Measurements from ENCODE around the gene TBCE. TPM values are rescaled to one million over a fixed set of nuclear protein-coding genes. Genes with fewer than 3 reads are reported as not detected.
"Not testable (repeated sequence)": the region's sequence is repeated elsewhere in the genome, so short reads cannot be mapped to it uniquely, and the experiment has no call there.

Gene TBCE
- polyA plus RNA-seq, 3 donors: 39.9 to 57.7 (median 55.4) TPM

DNA sequence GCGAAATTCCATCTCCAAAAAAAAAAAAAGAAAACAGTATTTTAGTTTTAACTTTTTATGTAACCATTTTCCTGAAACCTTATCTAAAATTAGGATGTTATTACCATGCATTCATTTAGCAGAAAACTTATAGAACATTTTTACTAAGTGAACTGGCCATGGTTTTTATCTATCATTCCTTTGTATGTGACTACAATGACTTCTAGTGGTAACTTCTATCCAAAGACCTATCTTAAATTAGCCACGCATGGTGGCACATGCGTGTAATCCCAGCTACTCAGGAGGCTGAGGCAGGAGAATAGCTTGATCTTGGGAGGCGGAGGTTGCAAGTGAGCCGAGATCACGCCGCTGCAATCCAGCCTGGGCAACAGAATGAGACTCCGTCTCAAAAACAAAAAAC is 27.5 kb upstream of the TBCE start:
- no peak for DNase-seq (ENCODE audit: extremely low read depth in 1 of 11, low read depth in 9 of 11, low spot score in 4 of 11)

DNA sequence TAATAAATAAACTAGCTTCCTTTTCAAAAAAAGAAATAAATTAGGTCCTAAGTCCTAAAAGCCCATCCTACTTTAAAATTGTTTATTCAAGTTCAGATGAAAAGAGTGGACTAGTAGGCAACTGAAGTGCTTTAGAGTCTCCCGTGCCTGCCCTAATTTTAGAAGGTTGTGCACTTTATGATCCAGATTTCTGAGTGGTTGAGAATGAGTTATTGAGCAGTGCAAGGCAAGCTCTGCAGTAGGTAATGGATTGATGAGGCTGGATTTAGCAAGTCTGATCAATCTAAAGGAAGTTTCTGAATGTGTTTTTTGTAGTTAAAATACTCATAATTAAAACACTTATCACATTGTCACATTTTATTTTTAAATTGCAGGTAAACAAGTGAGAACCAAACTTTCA is 25.9 kb upstream of the TBCE start:
- DNase-seq (ENCODE audit: extremely low read depth in 1 of 11, low read depth in 9 of 11, low spot score in 4 of 11): no peak

- DNase-seq (ENCODE audit: extremely low read depth in 1 of 11, low read depth in 9 of 11, low spot score in 4 of 11): no peak
Observed at GRCh38 chr1:235342039-235342438, 25.2 kb upstream of the TBCE start.

DNA sequence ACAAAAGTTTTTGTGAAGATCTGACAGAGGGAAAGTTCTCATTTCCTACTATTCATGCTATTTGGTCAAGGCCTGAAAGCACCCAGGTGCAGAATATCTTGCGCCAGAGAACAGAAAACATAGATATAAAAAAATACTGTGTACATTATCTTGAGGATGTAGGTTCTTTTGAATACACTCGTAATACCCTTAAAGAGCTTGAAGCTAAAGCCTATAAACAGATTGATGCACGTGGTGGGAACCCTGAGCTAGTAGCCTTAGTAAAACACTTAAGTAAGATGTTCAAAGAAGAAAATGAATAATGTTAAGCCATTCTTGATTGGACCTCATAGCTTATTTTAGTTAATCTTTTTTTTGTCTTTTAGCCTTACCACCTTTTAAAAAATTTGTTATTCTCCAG is 24.8 kb upstream of the TBCE start:
- DNase-seq (ENCODE audit: extremely low read depth in 1 of 11, low read depth in 9 of 11, low spot score in 4 of 11): no peak

- DNase-seq (ENCODE audit: extremely low read depth in 1 of 11, low read depth in 9 of 11, low spot score in 4 of 11): no peak
Observed at GRCh38 chr1:235343726-235344125, 23.5 kb upstream of the TBCE start.

- no peak for DNase-seq (ENCODE audit: extremely low read depth in 1 of 11, low read depth in 9 of 11, low spot score in 4 of 11)
Observed at GRCh38 chr1:235351441-235351840, 15.8 kb upstream of the TBCE start.

- no peak for DNase-seq (ENCODE audit: extremely low read depth in 1 of 11, low read depth in 9 of 11, low spot score in 4 of 11)
Observed at GRCh38 chr1:235351898-235352297, 15.3 kb upstream of the TBCE start.

- peak in 4 of 11 donors; percentile 1 to 29 (median 12) for DNase-seq (ENCODE audit: extremely low read depth in 1 of 11, low read depth in 9 of 11, low spot score in 4 of 11)
Observed at GRCh38 chr1:235357485-235358373, 9.5 kb upstream of the TBCE start.

DNA sequence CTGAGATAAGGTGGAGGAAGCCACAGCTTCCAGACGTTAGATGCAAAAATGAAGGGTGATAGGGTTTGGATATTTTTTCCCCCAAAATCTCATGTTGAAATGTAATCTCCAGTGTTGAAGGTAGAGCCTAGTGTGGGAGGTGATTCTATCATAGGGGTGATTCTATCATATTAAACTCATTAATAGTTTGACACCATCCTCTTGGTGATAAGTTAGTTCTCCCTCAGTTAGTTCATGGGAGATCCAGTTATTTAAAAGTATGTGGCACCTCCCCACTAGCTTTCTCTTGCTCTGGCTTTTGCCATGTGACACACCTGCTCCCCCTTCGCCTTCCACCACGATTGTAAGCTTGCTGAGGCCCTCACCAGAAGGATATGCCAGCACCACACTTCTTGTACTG is 8.3 kb upstream of the TBCE start:
- DNase-seq (ENCODE audit: extremely low read depth in 1 of 11, low read depth in 9 of 11, low spot score in 4 of 11): no peak

DNA sequence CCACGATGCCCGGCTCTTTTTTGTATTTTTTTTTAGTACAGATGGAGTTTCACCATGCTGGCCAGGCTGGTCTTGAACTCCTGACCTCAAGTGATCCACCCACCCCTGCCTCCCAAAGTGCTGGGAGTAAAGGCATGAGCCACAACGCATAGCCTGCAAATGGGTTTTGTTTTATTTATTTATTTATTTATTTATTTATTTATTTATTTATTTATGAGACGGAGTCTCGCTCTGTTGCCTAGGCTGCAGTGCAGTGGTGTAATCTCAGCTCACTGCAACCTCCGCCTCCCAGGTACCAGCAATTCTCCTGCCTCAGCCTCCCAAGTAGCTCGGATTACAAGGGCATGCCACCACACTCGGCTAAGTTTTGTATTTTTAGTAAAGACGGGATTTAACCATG is 3.0 kb upstream of the TBCE start:
- DNase-seq (ENCODE audit: extremely low read depth in 1 of 11, low read depth in 9 of 11, low spot score in 4 of 11): not testable (repeated sequence)

GRCh38 chr1:235366286-235366685 is 941 bp upstream of the TBCE start:
- no peak for DNase-seq (ENCODE audit: extremely low read depth in 1 of 11, low read depth in 9 of 11, low spot score in 4 of 11)

DNA sequence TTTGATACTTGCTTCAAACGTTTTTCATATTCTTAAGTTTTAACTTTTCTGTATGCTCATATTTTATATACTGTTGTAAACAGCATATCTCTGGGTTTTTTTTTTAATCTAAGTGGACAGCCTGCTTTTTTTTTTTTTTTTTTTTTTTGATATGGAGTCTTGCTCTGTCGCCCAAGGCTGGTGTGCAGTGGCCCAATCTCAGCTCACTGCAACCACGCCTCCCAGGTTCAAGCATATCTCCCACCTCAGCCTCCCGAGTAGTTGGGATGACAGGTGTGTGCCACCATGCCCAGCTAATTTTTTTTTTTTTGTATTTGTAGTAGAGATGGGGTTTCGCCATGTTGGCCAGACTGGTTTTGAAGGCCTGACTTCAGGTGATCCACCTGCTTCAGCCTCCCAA is 1.2 kb downstream of the TBCE start:
- no peak for DNase-seq (ENCODE audit: extremely low read depth in 1 of 11, low read depth in 9 of 11, low spot score in 4 of 11)

DNA sequence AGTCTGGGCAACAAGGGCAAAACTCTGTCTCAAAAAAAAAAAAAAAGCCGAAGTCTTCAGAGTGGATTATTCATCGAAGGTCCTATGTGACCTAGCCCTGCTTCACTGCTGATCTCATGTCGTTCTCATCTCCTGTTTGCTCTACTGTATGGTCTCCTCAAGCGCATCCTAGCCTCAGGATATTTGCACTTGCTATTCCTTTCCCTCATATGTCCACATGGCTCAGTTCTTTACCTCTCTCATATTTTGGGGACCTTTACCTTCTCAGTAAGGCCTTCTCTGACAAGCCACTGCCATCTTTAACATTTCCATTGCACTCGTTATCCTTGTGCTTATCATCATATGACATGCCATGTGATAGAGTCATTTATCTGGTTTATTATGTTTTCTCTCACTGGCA is 2.6 kb downstream of the TBCE start:
- no peak for DNase-seq (ENCODE audit: extremely low read depth in 1 of 11, low read depth in 9 of 11, low spot score in 4 of 11)

DNA sequence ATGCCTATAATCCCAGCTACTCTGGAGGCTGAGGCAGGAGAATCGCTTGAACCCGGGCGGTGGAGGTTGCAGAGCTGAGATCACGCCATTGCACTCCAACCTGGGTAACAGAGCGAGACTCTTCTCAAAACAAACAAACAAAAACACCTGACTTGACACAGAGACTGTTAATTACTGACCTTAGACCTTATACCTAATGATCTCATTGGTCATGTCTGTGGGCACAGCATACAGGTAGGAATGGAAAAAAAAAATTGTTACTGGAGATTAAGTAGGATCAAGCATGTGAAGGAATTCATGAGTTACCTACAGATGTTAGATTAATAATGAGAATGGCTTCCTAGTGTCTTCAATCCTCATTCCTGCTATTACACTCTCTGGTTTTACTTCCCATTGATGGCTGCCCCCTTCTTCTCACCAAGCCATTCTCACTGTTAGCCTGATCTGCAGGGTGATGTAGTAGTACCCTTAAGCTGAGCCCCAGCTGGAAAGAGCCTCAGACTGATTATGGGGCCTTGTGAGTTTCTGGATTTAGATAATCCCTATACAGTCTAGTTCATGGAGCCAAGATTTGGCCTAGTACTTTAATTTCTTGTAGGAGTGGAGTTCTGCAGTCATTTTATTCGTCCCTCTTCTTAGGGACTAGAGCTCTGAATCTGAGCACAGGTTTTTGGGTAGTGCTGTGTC is 8.8 kb downstream of the TBCE start:
- DNase-seq (ENCODE audit: extremely low read depth in 1 of 11, low read depth in 9 of 11, low spot score in 4 of 11): no peak

- not testable (repeated sequence) for DNase-seq (ENCODE audit: extremely low read depth in 1 of 11, low read depth in 9 of 11, low spot score in 4 of 11)
Observed at GRCh38 chr1:235378134-235378735, 11.0 kb downstream of the TBCE start.

DNA sequence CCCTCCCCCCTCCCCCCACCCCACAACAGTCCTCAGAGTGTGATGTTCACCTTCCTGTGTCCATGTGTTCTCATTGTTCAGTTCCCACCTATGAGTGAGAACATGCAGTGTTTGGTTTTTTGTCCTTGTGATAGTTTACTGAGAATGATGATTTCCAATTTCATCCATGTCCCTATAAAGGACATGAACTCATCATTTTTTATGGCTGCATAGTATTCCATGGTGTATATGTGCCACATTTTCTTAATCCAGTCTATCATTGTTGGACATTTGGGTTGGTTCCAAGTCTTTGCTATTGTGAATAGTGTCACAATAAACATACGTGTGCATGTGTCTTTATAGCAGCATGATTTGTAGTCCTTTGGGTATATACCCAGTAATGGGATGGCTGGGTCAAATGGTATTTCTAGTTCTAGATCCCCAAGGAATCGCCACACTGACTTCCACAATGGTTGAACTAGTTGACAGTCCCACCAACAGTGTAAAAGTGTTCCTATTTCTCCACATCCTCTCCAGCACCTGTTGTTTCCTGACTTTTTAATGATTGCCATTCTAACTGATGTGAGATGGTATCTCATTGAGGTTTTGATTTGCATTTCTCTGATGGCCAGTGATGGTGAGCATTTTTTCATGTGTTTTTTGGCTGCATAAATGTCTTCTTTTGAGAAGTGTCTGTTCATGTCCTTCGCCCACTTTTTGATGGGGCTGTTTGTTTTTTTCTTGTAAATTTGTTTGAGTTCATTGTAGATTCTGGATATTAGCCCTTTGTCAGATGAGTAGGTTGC is 14.9 kb downstream of the TBCE start:
- DNase-seq (ENCODE audit: extremely low read depth in 1 of 11, low read depth in 9 of 11, low spot score in 4 of 11): not testable (repeated sequence)

DNA sequence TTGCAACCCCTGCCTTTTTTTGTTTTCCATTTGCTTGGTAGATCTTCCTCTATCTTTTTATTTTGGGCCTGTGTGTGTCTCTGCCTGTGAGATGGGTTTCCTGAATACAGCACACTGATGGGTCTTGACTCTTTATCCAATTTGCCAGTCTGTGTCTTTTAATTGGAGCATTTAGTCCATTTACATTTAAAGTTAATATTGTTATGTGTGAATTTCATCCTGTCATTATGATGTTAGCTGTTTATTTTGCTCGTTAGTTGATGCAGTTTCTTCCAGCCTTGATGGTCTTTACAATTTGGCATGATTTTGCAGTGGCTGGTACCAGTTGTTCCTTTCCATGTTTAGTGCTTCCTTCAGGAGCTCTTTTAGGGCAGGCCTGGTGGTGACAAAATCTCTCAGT is 18.4 kb downstream of the TBCE start:
- not testable (repeated sequence) for DNase-seq (ENCODE audit: extremely low read depth in 1 of 11, low read depth in 9 of 11, low spot score in 4 of 11)

GRCh38 chr1:235391874-235392273 is 24.6 kb downstream of the TBCE start:
- DNase-seq (ENCODE audit: extremely low read depth in 1 of 11, low read depth in 9 of 11, low spot score in 4 of 11): no peak

DNA sequence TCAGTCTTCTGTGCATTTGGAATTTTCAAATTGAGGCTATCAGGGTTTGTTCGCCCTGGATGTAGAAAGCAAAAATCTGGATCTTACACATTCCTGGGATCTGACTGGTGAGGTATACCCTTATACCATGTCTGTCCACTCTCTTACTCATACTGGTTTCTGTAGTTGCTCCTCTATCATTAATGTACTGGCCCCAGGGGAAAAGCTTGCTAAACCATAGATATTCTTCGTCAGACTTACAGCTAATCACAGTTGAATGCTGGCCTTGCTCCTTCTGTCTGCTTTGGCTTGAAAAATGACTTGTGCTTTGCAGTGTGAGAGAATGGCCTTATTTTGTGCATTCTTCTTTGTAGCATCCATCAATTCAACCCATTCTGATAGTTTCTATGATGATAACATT is 30.5 kb downstream of the TBCE start:
- no peak for DNase-seq (ENCODE audit: extremely low read depth in 1 of 11, low read depth in 9 of 11, low spot score in 4 of 11)
